ENCODE measurements around the gene NKAP.
"Not testable (repeated sequence)": the region's sequence is repeated elsewhere in the genome, so short reads cannot be mapped to it uniquely, and the experiment has no call there.

Gene NKAP

DNA sequence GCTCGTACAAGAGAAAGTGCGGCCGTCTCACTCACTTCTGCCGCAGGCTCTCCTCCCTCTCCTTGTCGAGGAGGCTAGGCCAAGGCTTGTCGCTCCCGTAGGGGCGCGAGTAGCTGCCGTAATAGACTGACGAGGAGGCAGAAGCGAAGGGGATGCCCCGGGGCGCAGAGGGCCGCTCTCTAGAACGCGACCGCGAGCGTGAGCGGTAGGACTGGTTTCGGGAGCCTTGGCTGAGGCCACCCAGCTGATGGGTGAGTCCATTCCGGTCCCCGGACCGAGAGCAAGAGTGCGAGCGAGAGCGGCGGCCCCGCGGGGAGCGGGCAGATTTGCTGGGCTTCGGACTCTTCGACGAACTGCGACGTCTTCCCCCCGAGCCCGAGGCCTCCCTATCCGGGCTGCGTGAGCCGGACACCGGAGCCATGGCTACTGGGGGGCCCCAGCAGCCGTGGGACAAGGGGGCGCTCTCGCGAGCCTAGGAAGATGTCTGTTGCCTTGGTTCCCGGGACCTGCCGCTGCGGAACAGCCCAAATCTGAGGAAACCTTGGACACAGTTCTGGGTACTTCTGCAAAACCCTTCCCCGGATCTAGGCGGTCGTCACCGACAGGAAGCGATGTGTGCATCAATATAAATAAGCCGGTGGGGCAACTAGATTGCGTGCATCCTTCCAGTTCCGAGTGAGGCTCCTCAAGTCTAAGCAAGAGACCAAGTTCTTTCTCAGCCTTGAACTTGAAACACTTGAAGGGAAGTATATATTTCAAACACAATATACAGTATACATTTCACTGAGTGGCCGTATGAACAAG is at the start of gene NKAP:
Gene NKAP (minus strand): TSS at position 567 of the 804 bp plus-strand sequence. CDS start 146 bp downstream, at position 421.
- peak; percentile 88 to 93 for DNase-seq

DNA sequence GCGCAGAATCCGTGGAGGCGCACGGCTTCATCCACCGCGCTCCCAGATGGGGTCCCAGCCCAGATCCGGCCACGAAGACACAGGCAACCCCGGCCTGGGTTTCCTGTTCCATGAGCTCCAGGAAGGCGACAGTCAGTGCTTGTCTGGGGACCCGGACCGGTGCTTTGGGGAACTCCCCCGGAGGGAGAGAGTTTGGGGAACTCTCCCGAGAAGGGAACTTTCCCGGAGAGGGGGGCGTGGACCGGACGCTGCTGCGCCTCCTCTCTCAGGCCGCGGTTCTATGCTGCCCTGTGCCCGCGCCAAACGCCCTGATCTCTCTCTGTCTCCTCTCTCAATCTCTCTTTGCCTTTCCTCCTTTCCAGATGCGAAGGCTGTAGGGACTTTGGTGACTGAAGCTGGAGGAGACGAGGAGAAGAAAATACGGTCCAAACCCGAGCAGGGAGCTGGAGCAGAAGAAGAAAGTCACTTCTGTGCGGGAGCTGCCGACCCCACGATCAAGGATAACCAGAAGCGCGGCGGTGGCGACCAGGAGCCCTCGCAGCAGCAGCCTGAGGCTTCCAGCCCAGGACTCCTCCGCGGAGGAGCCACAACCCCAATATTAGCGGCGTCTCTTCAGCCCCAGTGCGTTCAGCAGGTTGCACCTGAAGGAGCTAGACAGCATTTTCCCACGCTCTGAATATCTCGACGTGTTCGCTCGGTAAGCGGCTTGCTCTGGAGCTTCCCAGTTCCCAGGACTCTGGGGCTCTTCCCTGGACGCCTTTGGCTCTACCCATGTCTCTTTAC is 47.6 kb upstream of the NKAP start:
- peak; percentile 46 to 53 for DNase-seq

DNA sequence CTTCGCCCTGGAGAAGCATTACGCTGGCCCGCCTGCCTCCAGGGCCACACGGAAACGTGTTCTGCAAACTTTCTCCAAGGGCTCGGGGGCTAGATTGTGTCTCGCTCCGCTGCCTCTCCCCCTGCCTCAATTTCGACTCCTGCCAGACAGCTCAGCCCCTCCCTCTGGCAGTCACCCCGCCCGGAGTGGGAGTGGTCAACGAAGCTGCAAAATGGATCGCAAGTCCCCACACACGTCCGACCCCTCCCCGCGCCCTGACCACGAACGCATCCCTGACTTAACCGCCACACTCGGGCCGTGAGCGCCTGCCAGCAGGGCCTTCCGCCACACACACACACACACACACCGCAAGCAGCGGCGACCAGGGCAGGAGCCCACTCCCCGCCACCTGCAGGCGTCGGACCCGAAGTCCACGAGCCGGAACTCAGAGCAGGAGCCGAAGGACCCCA is 47.0 kb upstream of the NKAP start:
- DNase-seq = no peak

DNA sequence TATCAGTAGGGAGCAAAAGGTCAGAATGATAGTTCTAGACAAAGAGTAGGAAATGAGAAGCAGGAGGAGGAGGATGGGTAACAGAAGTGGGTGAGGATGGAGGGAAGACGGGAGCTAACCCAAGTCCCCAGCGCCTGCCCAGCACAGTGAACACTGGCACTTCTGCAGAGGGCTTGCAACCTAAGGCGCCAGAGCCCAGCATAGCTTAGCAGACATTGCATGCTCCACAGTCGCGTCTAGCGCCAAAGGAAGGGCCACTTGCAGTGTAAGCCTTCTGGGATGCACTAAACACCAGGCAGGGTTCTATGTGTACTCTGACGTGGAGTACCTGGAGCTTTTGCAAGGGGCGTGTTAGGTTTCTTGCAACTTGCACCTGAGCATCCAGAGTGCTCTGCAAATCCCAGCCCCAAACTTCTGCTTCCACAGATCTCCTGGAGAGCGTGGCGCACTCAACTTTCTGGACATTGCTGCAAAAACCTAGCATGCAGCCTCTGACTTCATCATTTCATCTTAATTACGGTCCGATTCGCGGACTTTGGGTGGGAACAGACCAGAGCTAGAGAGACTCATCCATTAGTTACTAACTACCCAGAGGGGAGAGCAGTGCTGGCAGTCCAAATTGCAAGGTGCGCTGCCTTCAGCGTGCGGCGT is 46.5 kb upstream of the NKAP start:
- DNase-seq = no peak

DNA sequence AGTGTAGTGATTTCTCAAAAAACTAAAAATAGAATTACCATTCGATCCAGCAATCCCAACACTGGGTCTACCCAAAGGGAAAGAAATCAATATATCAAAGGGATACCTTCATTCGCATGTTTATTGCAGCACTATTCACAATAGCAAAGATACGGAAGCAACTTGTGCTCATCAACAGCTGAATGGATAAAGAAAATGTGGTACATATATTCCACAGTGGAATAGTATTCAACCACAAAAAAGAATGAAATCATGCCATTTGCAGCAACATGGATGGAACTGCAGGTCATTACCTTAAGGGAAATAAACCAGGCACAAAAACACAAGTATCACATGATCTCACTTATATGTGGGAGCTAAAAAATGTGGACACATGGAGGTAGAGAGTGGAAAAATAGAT is 42.7 kb upstream of the NKAP start:
- DNase-seq = no peak

DNA sequence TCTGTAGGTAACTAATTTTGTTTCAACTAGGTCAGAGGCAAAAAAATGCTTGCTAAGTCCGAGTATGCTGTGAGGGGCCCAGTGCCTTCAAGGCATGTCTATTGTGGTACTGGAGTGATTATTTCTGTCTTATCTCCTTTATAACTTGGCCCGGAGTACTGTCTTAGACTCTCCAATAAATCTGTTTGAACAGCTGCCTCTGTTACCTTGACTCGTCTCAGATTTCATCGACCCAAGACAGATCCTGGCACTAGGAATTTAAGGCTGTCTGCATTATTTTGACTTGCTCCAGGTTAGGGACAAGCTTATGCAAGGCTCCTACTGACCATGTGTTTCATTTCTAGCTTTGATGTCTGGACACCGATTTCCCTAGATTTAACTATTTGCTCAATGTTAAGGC is 41.1 kb upstream of the NKAP start:
- DNase-seq = no peak

DNA sequence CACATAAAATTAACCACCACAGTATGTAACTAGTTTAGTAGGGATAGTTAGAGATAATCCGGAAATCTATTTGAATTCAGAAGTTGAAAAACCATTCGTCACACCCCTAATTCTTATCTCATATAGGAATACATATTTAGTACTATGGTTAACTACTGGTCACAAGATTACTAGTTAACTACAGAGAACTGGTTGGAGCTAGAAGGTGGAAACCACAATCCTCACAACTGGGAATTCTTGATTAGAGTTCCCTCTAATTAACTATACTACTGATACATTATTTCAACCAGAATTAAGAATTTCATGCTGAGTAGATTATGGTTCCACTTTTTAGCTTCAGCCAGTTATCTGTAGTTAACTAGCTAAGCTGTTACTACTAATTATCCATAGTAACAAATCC is 39.9 kb upstream of the NKAP start:
- DNase-seq = no peak

DNA sequence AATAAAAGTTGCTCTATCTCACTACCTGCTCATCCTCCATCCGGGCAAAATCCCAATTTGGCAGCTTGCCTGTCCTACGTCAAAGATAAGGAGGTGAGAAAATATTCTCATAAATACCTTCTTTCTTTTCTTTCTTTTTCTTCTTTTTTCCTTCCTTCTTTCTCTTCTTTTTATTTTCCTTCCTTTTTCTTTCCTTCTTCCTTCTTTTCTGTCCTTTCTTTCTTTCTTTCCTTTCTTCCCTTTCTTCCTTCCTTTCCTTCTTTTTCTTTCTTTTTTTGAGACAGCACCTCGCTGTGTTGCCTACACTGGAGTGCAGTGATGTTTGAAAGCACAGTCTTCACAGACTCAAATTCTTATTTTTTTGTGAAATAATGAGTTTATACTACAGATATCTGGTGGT is 38.6 kb upstream of the NKAP start:
- no peak for DNase-seq

DNA sequence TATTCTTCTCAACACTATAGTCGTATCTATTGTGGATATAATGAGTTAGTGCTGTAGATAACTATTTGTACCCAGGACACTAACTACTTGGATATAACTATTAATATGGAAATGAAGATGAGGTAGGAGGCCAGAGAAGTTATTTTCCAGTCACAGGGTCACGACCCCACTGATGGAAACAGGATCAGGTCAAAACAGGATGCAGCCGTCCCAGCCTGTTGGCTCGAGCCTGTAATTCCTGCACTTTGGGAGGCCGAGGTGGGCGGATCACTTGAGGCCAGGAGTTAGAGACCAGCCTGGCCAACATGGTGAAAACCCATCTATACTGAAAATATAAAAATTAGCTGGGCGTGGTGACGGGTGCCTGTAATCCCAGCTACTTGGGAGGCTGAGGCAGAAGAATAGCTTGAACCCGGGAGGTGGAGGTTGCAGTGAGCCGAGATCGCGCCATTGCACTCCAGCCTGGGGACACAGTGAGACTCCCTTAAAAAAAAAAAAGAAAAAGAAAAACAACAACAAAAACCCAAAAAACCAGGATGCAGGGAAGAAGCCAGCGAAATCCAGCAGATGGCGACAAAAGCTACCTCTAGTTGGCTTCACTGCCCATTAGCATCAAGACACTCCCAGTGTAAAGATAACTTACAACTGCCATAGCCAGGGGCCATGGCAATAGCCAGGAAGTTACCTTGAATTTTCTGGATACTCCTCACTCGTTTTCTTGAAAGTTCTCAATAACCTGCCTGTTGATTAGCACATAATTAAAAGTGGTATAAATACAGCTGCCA is 37.9 kb upstream of the NKAP start:
- DNase-seq = peak; percentile 11 to 49

DNA sequence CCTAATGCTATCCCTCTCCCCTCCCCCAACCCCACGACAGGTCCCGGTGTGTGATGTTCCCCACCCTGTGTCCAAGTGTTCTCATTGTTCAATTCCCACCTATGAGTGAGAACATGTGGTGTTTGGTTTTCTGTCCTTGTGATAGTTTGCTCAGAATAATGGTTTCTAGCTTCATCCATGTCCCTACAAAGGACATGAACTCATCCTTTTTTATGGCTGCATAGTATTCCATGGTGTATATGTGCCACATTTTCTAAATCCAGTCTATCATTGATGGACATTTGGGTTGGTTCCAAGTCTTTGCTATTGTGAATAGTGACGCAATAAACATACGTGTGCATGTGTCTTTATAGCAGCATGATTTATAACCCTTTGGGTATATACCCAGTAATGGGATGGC is 33.6 kb upstream of the NKAP start:
- DNase-seq = not testable (repeated sequence)

DNA sequence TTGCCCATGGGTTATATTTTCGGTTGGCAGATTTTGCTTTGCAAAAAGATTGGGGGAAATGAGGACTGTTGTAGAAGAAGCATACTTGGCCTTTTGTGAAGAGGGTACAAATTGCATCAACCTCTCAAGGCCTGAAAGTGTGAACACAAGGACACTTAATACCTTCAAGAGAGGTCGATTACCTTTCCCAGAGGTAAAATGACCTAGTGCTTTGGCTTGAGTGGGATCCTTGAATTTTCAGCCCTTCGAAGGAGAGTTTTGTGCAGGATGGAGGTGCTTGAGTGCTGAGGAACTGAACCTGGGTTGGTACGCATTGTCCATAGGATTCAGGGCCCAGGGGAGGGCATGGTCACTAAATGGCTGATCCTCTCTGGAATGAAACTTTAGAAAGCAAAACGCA is 27.6 kb upstream of the NKAP start:
- no peak for DNase-seq

DNA sequence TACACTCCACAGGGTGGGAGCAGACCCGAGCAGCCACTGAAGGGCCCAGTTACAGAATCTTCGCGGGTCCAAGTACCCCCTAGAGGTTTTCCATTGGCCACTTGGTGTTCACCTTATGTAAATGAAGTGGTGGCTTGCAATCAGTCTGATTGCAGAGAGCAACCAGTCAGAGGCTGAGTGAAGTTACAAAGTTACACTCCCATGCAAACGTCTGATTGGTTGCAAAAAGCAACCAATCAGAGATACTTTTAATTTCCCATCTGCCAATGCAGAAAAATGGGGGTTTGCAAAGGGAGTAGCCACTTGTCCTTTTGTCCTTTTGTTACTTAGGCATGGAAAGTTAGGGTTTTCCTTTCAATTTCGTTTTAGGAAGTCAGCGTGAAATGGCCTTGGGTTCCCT is 27.0 kb upstream of the NKAP start:
- DNase-seq = no peak

DNA sequence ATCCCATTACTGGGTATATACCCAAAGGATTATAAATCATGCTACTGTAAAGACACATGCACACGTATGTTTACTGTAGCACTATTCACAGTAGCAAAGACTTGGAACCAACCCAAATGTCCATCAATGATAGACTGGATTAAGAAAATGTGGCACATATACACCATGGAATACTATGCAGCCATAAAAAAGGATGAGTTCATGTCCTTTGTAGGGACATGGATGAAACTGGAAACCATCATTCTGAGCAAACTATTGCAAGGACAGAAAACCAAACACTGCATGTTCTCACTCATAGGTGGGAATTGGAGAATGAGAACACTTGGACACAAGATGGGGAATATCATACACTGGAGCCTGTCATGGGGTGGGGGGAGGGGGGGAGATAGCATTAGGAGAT is 23.3 kb upstream of the NKAP start:
- not testable (repeated sequence) for DNase-seq

DNA sequence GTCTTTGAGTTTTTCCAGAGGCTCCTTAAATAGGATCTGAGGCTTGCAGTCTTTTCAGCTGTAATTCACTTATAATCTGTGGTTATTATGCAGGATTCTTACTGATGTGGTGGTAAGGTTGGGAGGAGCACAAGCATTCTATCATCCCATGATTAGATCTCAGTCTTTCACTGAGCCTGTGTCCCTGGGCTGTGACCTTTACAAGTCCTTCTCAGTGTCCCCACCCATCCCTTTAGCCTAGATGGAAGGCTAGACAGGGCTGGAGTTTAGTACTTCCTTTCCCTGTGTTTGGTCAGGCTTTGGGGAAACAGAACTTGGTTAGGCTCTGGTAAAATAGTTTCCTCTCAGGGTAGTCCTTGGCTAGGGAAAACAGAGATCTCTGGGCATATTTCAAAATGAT is 17.1 kb upstream of the NKAP start:
- no peak for DNase-seq

DNA sequence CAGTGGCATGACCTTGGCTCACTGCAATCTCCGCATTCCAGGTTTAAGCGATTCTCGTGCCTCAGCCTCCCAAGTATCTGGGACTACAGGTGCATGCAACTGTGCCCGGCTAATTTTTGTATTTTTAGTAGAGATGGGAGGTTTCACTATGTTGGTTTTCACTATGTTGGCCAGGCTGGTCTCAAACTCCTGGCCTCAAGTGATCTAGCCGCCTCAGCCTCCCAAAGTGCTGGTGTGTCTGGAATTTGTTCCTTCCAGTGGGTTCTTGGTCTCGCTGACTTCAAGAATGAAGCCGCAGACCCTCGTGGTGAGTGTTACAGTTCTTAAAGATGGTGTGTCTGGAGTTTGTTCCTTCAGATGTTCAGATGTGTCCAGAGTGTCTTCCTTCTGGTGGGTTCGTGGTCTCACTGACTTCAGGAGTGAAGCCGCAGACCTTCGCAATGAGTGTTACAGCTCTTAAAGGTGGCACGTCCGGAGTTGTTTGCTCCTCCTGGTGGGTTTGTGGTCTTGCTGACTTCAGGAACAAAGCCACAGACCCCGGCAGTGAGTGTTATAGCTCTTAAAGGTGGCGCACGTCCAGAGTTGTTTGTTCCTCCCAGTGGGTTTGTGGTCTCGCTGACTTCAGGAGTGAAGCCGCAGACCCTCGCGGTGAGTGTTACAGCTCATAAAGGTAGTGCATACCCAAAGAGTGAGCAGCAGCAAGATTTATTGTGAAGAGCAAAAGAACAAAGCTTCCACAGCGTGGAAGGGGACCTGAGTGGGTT is 12.4 kb upstream of the NKAP start:
- not testable (repeated sequence) for DNase-seq

DNA sequence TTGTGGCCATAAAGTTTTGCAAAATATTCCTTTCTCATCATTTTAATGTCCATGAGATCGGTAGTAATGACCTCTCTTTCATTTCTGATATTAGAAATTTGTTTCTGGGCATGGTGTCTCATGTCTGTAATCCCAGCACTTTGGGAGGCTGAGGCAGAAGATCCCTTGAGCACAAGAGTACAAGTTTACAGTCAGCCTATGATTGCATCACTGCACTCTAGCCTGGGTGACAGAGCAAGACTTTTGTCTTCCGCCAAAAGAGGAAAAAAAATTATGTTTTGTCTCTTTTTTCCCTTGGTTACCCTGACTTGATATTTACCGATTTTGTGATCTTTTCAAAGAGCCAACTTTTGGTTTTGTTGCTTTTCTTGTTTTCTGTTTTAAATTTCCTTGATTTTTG is 10.8 kb upstream of the NKAP start:
- DNase-seq = no peak

DNA sequence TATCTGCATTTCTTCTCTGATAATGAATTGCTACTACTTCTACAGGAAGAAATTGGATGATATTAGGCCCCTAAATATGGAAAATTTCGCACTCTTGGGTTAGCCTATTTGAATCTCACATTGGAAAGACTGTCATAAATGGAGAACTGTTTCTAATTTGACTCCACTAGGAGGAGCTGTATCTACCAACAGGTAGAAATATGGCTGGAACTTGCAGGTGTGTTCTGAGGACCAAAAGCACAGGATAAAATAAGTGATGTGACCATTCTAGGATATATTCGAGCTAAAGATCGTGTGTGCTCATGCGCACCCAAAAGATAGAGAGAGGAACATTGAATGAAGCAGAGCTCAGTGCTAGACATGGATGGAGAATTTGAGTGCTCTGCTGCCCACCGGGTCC is 4.8 kb upstream of the NKAP start:
- no peak for DNase-seq

DNA sequence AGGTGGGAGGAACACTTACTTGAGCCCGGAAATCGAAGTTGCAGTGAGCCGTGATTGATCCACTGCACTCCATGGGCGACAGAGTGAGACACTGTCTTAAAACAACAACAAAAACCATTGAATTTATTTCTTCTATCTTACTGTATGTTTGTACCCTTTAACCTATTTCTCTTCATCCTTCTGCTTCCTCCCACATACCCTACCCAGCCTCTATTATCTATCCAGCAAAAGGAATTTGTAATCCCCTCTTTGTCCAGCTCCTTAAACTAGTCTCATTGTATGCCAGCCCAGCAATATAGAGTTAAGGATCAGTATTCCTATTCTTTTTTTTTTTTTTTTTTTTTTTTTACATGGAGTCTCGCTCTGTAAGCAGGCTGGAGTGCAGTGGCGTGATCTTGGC is 1.9 kb upstream of the NKAP start:
- no peak for DNase-seq

DNA sequence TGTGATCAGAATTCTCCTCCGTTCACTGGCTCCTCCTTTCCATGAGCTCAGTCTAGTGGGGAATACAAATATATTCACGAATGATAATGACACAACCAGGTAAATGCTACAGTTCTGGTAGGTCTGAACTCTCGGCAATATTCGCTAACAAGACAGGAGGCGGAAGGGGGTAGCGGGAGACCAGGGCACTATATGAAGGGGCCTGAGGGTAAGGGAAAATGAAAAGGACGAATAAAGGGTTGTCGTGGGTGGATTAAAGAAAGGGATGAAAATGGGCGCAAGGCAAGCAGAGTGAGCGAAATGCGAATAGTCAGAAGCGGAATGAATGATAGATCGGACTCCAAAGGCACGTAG is 743 bp downstream of the NKAP start:
- no peak for DNase-seq

DNA sequence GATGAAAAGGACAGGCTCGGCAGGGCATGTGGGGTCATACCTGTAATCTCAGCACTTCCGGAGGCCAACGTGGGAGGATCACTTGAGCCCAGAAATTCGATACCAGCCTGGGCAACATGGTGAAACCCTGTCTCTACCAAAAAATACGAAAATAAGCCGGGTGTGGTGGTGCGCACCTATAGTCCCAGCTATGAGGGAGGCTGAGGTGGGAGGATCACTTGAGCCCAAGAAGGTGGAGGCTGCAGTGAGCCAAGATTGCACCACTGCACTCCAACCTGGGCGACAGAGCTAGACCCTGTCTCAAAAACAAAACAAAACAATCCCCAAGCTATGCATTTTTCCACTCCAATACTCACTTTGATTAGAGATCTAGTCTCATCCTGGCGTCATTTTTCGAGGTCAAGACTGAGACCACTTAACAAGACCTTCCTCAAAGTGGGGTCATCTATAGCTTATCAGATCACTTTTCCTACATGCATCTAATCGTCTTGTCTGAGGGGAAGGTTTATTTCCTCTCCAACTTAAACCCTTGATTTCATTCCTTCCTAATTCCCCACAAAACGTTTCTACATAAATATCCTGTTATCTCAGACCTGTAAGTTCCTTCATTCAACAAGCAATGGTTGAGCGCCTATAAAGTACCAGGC is 1.3 kb downstream of the NKAP start:
- DNase-seq = no peak

DNA sequence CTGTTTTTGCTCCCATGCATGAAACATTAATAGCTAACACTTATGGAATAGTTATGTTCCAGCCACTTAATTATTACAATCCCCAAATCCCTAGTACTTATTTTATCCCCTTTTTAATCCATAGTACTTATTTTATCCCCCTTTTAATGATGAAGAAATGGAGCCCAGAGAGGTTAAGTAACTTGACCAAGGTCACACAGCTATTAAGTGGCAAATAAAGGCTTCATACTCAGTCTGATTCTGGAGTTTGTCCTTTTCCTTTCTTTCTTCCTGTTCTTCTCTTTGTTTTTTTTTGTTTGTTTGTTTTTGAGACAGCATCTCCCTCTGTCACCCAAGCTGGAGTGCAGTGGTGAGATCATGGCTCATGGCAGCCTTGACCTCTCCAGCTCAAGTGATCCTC is 2.2 kb downstream of the NKAP start:
- no peak for DNase-seq
